ENCODE results near the gene ZSCAN25.
A peak's percentile ranks its signal among the peaks of the same experiment; 100 is the strongest.
"Not testable (repeated sequence)": the region's sequence is repeated elsewhere in the genome, so short reads cannot be mapped to it uniquely, and the experiment has no call there.

ZSCAN25 gene

DNA sequence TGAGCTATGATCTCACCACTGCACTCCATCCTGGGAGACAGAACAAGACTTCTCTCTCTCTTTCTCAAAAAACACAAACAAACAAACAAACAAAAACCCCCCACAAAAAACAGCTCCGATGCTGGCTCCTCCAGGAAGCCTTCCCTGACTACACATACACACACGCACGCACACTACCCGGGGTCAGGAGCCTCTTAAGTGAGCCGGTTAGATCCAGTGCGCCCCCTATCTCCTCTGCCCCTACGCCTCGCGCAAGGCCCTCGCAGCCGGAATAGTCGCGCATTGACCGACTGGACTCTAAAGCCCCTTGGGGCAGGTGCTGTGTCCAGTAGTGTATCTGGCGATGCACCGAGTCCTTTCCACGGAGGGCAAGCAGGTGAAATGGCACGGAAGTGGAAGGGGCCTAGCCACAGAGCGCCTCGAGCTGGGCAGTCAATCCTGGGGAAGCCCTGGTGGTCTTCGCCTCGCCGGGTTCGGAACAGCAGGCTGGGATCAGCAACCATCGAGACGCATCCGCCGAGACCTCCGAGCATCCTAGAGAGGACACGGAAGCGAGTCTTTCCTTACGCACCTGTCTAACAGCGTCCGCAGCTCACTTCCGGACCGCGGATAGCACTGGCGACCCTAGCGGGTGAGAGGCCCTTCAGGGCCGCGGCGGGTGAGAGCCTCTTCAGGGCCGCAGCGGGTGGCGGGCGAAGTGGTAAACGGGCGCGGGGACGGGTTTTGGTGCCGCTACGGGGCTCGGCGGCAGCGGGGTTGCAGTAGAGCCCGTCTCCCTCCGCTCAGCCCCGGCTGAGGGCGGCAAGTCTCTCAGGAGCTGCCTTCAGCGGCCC lies at the start of gene ZSCAN25:
Gene ZSCAN25 (plus strand): TSS at position 588 of the 833 bp plus-strand sequence. CDS start 2,661 bp downstream, outside the sequence.
- peak; percentile 95 for DNase-seq (ENCODE audit: low spot score)

DNA sequence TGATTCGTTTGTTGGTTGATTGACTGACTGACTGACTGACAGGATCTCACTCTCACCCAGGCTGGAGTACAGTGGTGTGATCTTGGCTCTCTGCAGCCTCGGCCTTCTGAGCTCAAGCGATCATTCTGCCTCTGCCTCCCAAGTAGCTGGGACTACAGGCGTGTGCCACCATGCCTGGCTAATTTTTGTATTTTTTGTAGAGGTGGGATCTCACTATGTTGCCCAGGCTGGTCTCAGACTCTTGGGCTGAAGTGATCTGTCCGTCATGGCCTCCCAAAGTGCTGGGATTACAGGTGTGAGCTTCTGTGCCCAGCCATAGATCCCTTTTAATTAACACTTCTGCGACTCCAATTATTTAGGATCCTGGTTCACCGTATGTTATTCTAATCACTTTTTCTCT lies 48.0 kb upstream of the ZSCAN25 start:
- not testable (repeated sequence) for DNase-seq (ENCODE audit: low spot score)

DNA sequence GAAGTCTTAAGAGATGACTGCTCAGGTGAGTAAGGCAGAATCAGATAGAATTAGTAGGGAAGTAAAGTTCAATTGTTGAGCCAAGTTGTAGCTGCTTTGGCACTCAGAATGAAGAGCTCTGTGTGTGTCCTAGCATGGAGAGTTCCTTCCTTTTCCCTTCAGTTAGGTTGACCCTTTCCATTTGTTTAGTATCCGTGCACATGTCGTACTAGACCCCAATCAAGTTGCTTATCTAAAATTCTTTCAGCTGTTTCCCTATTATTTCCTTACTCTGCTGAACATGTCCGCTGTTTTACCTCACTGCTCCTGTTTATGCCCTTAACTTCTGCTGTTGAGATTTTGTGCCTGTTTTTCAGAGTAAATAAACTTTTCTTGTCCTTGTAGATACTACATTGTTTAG lies 45.0 kb upstream of the ZSCAN25 start:
- no peak for DNase-seq (ENCODE audit: low spot score)

DNA sequence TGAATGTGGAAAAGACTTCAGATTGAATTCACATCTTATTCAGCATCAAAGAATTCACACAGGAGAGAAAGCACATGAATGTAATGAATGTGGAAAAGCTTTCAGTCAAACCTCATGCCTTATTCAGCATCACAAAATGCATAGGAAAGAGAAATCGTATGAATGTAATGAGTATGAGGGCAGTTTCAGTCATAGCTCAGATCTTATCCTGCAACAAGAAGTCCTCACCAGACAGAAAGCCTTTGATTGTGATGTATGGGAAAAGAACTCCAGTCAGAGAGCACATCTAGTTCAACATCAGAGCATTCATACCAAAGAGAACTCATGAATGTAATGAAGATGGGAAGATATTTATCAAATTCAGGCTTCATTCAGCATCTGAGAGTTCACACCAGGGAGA lies 43.5 kb upstream of the ZSCAN25 start:
- DNase-seq (ENCODE audit: low spot score): no peak

DNA sequence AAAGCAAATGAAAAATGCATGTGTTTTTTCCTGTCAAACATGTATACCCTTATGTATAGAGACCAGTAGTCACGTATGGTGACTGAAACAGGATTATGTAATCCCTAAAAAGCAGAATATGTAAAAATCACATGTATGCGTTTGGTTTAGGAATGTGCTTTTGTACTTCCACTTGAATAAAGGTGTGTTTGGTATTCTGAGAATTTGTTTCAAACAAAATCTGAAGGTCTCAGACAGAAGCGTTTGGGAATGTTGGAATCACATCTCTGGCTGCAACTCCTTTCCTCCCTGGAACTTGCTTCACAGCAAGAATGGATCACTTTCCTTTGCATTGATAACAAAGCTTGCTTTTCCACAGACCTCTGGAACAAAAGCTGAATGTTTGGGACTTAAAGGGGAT lies 40.5 kb upstream of the ZSCAN25 start:
- DNase-seq (ENCODE audit: low spot score): no peak

DNA sequence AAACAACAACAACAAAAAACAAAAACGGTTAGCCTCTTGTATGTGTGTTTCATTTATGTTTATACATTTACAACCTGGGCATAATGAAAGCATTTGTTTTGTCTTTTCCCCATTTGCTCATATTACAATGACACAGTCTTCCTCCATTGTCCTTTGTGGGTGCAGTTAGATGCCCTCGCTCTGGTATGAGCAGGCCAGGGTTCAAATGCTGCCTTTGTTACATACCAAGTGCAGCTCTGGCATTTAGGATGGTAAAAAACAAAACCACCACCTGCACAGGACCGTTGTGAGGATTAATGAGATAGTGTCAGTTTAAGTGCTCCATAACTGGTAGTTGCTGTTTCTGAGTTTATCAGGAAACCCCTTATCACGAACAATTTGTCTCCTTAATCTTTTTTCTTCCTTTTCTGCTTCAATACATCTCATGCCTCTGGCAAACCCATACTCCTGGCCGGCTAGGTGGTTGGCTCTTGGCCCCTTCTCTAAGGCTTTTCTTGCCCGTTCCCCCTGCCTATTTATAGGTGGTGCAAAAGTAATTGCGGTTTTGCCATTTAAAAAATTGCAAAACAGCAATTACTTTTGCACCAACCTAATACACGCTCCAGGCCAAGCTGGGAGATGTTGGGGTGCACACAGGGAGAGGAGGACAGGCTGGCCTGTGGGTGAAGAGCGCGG lies 37.3 kb upstream of the ZSCAN25 start:
- DNase-seq (ENCODE audit: low spot score): no peak

DNA sequence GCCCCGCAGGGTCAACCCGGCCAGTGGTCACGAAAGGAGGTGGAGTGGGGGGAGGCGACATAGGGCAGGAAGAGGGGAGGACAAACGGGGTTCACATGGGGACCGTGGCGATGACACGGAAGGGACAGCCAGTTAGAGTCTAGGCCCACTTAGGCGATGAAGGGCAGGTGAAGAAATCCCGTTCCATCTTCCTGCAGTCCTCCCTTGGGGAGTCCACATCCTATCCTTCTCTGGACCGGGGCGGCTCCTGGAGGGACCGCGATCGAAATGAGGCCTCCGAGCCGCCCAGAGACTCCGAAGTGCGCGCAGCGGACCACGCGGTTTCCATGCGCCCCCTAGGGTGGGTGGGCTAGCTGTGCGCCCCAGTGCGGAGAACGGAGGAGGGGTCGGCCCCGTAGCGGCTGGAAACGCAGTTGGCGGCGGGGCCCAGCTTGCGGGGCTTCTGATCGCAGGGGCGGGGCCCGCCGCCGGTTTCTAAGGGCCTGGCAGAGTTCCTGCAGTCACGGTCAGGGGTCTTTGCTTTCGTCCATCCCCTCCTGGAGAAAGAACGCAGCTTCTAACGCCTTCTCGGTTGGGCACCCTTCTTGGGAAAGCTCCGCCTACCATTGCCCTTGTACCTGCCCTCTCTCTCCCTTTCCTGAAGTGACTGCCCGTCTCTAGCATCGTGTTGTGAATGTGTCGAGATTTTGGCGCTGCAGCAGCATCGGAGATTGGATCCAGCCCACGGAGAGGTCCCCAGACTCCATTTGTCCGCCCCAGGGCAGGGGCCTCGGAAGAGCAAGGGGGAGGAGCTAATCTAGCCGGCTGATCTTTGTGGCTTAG lies 36.6 kb upstream of the ZSCAN25 start:
- DNase-seq (ENCODE audit: low spot score): peak; percentile 87

DNA sequence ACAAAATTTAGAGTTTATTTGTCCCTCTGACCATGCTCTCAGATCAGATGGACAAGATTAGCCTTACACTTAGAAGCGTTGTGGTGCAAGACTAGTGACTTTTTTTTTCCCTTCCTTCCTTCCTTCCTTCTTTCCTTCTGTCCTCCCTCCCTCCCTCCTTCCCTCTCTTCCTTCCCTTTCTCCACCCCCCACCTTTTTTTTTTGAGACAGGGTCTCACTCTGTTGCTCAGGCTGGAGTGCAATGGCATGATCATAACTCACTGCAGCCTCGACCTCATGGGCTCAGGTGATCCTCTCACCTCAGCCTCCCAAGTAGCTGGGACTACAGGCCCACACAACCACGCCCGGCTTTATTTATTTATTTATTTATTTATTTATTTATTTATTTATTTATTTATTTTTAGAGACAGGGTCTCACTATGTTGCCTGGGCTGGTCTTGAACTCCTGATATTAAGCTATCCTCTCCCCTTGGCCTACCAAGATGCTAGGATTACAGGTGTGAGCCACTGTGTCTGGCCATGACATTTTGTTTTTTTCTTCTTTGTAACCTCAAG lies 35.9 kb upstream of the ZSCAN25 start:
- not testable (repeated sequence) for DNase-seq (ENCODE audit: low spot score)

DNA sequence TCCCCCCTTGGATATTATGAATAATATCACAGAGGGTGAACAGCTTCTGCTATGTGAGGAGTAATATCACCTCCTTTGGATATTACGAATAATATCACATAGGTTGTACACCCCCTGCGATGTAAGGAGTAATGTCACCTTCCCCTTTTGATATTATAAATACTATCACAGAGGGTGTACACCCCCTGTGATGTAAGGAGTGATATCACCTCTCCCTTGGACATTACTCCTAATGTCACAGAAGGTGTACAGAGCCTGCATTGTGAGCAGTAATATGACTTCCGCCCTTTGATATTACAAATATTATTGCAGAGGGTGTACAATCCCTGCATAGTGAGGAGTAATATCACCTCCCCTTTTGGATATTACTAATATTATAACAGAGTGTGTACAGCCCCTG lies 27.9 kb upstream of the ZSCAN25 start:
- DNase-seq (ENCODE audit: low spot score): no peak

DNA sequence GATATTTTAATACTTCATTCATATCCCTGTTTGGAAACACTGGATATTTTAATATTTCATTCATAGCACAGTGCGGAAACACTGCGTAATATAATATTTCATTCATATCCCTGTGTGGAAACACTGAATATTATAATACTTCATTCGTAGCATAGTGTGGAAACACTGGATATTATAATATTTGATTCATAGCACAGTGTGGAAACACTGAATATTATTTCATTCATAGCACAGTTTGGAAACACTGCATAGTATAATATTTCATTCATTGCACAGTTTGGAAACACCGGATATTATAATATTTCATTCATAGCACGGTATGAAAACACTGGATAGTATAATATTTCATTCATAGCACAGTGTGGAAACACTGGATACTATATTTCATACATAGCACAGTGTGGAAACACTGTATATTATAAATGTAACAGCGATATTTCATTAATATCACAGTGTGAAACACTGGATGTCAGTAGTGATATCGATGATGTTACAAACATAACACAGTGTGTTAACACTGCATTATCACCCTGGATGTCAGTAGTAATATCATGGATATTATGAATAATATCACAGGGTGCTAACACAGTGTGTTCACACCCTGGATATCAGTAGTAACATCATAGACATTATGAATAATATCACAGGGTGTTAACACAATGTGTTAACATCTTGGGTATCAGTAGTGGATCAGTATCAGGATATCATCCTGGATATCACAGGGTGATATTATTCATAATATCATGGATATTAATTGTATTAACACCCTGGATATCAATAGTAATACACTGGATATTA lies 21.6 kb upstream of the ZSCAN25 start:
- no peak for DNase-seq (ENCODE audit: low spot score)

DNA sequence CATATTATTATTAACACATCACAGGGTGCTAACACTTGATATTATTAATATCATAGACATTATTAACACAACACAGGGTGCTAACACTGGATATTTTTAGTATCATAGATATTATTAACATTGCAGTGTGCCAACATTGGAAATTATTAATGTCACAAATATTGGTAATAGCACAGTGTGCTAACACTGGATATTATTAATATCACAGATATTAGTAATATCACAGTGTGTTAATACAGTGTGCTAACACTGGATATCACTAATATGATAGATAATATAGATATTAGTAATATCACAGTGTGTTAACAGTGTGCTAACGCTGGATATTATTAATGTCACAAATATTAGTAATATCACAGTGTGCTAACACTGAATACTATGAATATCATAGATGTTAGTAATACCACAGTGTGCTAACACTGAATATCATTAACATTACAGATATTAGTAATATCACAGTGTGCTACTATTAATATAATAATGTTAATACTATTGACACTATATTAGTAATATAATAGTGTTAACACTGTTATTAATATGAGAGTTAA lies 20.3 kb upstream of the ZSCAN25 start:
- DNase-seq (ENCODE audit: low spot score): no peak

DNA sequence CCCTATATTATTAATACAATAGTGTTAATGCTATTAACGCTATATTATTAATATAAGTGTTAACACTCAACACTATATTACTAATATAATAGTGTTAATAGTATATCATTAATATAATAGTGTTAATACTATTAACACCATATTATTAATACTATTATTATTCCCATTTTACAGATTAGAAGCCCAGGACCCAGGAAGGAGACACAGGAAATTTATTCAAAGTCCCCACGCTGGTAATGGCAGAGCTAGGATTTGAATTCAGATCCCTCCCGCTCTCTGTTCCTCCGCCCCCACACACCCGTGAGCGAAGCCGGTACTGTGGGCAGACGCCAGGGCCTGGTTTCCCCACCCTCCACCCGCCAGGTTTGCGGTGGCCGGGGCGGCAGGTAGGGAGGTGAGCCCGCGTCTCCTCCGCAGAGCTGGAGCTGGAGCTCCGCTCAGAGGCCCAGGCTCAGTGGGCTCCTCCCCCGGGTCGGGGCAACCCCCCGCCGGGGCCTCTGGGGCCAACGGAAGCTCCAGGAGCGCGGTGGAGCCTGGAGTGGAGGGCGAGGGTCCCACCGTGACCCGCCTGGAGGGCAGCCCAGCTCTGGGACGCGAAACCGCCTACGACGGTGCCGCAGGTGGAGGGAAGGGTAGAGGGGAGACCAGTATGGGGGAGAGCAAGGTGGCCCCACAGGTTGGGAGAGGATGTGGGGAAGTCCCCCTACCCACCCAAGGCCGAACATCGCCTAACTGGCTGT lies 18.8 kb upstream of the ZSCAN25 start, which contains the start of gene TMEM225B:
Gene TMEM225B (plus strand): TSS at position 506 of the 740 bp plus-strand sequence. CDS start 6,122 bp downstream, outside the sequence.
- DNase-seq (ENCODE audit: low spot score): no peak

DNA sequence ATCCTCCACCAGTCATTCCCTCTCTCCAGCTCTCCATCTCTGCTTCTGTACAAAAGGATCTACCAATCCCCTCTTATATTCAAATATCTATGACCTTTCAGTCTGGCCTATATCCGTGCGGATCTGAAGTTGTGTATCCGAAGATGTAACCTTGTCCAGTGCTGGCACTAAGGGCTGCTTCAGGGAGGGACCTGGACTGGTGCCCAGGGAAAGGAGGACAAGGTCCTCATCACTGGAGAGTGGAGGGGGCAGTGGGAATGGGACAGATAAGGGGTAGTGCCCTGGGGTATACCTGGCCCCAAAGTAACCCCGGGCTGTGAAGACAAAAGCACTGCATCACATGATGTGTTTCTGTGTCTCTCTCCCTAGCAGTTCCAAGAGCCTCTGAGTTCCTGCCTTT lies 16.9 kb upstream of the ZSCAN25 start:
- DNase-seq (ENCODE audit: low spot score): no peak

DNA sequence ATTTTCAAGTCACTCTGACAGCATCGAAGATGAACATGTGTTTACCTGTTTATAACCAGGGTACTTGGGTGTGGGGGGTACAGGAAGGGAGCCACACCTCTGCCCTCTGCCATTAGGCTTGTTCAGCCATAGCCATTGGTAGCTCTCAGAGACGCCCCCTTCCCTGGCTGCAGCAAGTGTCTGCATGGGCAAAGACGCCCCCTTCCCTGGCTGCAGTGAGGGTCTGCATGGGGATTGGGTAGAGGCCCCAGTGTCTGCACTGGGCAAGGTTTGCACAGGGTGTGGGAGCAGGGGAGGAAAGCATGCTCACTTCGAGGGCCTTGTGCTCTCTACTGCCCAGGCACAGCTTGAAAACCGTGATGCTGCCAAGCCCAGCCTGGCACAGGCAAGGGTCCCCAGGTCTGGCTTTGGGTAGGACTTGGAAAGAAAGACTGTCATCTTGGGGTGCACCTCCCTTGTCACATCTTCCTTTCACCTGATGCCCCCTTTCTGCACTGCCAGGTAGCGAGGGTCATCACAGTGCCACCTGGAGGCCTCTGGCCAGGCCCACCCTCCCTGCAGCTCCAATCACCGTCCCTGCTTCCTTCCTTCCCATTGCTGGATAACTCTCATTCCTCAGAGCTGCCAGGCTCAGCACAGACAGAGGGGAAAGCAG lies 15.0 kb upstream of the ZSCAN25 start:
- no peak for DNase-seq (ENCODE audit: low spot score)

DNA sequence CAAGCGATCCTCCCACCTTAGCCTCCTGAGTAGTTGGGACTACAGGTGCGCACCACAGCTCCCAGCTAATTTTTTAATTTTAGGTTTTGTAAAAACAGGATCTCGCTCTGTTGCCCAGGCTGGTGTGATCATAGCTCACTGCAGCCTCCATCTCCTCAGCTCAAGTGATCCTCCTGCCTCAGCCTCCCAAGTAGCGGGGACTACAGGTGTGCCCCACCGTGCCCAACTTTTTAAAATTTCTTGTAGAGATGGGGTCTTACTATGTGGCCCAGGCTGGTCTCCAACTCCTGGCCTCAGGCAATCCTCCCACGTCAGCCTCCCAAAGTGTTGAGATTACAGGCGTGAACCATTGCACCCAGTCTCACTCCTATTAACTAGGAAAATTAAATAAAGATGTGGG lies 11.2 kb upstream of the ZSCAN25 start:
- DNase-seq (ENCODE audit: low spot score): no peak

DNA sequence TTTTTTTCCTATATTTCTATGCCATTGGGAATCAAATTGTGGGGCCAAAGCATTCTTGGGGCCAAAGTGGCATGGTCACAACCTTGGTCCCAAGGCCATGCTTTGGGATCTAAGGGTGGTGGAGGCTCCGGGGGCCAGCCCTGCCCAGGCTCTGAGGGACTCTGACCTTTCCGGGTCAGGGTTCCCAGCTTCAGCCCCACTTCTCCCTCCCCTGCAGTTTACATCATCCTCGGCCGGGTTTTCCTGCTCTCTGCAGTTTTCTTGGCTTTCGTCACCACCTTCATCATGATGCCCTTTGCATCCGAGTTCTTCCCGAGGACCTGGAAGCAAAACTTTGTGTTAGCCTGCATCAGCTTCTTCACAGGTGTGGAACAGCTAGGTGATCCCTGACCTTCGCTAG lies 10.2 kb upstream of the ZSCAN25 start:
- no peak for DNase-seq (ENCODE audit: low spot score)

DNA sequence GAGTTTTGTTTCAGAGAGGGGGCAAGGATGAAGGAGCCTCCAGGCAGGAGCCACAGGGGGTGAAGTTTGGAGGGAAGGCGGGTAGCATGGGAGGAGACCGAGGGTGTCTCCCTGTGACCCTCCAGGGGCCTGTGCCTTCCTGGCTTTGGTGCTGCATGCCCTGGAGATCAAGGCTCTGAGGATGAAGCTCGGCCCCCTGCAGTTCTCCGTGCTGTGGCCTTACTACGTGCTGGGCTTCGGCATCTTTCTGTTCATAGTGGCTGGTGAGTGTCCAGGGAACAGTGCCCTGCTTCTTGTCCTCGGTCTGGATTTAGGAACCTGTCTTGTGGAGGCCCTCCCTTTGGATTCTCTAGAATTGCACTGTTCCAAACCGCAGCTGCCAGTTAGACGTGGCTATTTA lies 9.2 kb upstream of the ZSCAN25 start:
- no peak for DNase-seq (ENCODE audit: low spot score)

DNA sequence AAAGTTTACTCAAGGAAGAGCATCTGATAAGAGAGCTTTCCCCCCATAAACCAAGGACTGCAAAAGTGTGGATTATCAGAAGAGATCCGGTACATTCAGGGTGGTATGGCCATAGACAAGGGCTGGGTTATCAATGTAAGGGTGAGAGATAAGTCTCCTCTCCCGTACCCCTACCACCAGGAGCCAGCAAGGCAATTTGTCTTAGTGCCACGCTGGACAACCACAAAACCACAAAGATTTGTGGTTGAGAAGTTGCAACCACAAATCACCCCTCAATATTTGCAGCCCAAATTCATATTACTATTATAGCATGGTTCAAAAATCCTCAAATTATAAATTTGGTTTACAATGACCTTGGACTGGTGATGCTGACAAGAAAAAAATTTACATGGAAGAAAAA lies 2.3 kb upstream of the ZSCAN25 start:
- peak; percentile 14 for DNase-seq (ENCODE audit: low spot score)

DNA sequence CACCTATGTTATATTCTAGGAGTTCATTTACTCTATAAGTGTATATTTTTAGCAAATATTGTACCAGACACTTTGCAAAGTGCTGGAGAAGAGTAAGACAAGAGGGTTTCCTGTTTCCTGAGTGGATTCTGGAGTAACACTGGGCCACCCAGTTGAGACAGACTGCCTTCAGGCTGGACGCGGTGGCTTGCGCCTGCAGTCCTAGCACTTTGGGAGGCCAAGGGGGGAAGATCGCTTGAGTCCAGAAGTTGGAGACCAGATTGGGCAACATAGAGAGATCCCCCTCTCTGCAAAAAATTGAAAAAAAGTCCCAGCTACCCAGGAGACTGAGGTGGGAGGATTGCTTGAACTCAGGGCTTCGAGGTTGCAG lies 772 bp upstream of the ZSCAN25 start:
- DNase-seq (ENCODE audit: low spot score): peak; percentile 35

All from ecto neural progenitor cell (in vitro differentiated cells).